OCI-LY7 (cell line): ENCODE results near the gene PGGT1B. TPM values are rescaled to one million over a fixed set of nuclear protein-coding genes. Genes with fewer than 3 reads are reported as not detected.
A peak's percentile ranks its signal among the peaks of the same experiment; 100 is the strongest.

Experiments
- BruUV-seq: library from RNA; stranded (reverse); fragments of 400-500 nt; replicated peaks from 2 replicates; lab custom pipeline; 2021; lab: Mats Ljungman, UMichigan
- CTCF ChIA-PET: fragments of 300-600 bp; sonication (Branson Sonifier 250); formaldehyde crosslinking; loops from one replicate; lab custom pipeline; 2022; ENCODE audit warnings: antibody characterized with exemption; ENCODE audit not compliant: unreplicated experiment; lab: Charles Lee
- POLR2A ChIA-PET: fragments of 300-600 bp; sonication (Branson Sonifier 250); formaldehyde crosslinking; loops from one replicate; lab custom pipeline; 2022; ENCODE audit warnings: antibody characterized with exemption; lab: Charles Lee
- DNase-seq: peaks from one replicate; pipeline ENCODE4 v3.0.0-alpha.2; 2015; ENCODE audit warnings: low spot score
- H2AFZ ChIP-seq: fragments of 200-600 bp; sonication (generic), shearing (Covaris generic); 2 replicates; pipeline ENCODE4 v1.6.1; 2014; ENCODE audit warnings: mild to moderate bottlenecking, antibody characterized with exemption, low read length, moderate library complexity
- H3K27ac ChIP-seq: fragments of 200-600 bp; sonication (generic); 2 replicates; pipeline ENCODE4 v1.5.1; 2014; ENCODE audit warnings: mixed run types, low read depth, mild to moderate bottlenecking, moderate library complexity, low read length, inconsistent platforms; ENCODE audit not compliant: poor library complexity, severe bottlenecking
- H3K36me3 ChIP-seq: fragments of 200-600 bp; sonication (generic); 2 replicates; pipeline ENCODE4 v1.6.1; 2014; ENCODE audit warnings: mild to moderate bottlenecking, antibody characterized with exemption, low read length, moderate library complexity, mixed read lengths; ENCODE audit not compliant: insufficient read depth
- H3K4me1 ChIP-seq: fragments of 200-600 bp; sonication (generic); 2 replicates; pipeline ENCODE4 v1.5.1; 2014; ENCODE audit warnings: mild to moderate bottlenecking, low read length; ENCODE audit not compliant: insufficient read depth, poor library complexity, severe bottlenecking
- H3K4me2 ChIP-seq: fragments of 200-600 bp; sonication (generic); 2 replicates; pipeline ENCODE4 v1.6.1; 2014; ENCODE audit warnings: mild to moderate bottlenecking, low read length
- H3K4me3 ChIP-seq: fragments of 200-600 bp; sonication (generic); 2 replicates; pipeline ENCODE4 v1.5.1; 2014; ENCODE audit warnings: mild to moderate bottlenecking, low read depth, low read length; ENCODE audit not compliant: poor library complexity, severe bottlenecking
- H3K79me2 ChIP-seq: fragments of 200-600 bp; sonication (generic); 2 replicates; pipeline ENCODE4 v1.6.1; 2016; ENCODE audit warnings: low read depth, mild to moderate bottlenecking, low read length, moderate library complexity, mixed read lengths; ENCODE audit not compliant: insufficient read depth
- H3K9me2 ChIP-seq: fragments of 200-600 bp; sonication (generic); 2 replicates; pipeline ENCODE4 v1.6.1; 2016; ENCODE audit warnings: mild to moderate bottlenecking, low read length, mixed read lengths; ENCODE audit not compliant: insufficient read depth
- H3K9me3 ChIP-seq: fragments of 200-600 bp; sonication (generic); 2 replicates; pipeline ENCODE4 v1.6.1; 2014; ENCODE audit warnings: mild to moderate bottlenecking, mixed run types, low read length, mixed read lengths
- H4K20me1 ChIP-seq: fragments of 200-600 bp; sonication (generic); 2 replicates; pipeline ENCODE4 v1.6.1; 2014; ENCODE audit warnings: mild to moderate bottlenecking, antibody characterized with exemption, low read length, moderate library complexity, mixed read lengths; ENCODE audit not compliant: insufficient read depth
- EZH2phosphoT487 ChIP-seq: fragments of 200-600 bp; sonication (generic); IDR thresholded peaks from 2 replicates; pipeline ENCODE4 v1.6.1; 2018; ENCODE audit warnings: low read depth, borderline replicate concordance, mild to moderate bottlenecking, mixed run types, antibody characterized with exemption, low read length, moderate library complexity, mixed read lengths
- intact Hi-C: fragments of 100-400 bp; cut with micrococcal nuclease; formaldehyde crosslinking; loops from one replicate; pipeline ENCODE4 v1.10.0; 2022; ENCODE audit not compliant: unreplicated experiment
- total RNA-seq, 2 experiments: library from RNA; depleted of rRNA in 1 of 2; stranded (reverse); fragments of >200 nt in 1 of 2; shearing (Covaris generic) in 1 of 2; gene quantifications; 2 replicates each; pipeline ENCODE4 v1.2.3, GENCODE V29; 2014 to 2022
- TF ChIP-seq, protein P1 (sequence below): fragments of 200-600 bp; sonication (generic); conservative IDR thresholded peaks from 2 replicates; pipeline ENCODE4 v1.5.1; 2014; ENCODE audit warnings: mild to moderate bottlenecking, antibody characterized with exemption, low read length, moderate library complexity, mixed read lengths

PGGT1B gene
- total RNA-seq, 2 experiments from 2014 or later: 19.7 to 54.7 TPM

- ChIA-PET POLR2A (interaction anchor here (1.7 kb wide), 1 partner anchor 47 kb away, joined by 4 read pairs; no protein-coding TSS in a partner anchor), CTCF (no interaction called here)
- H3K9me2 ChIP-seq: no peaks in the 10 kb centered on the region
- H3K4me1 ChIP-seq: peaks cover 14% of the 10 kb centered on the region
- no peak for DNase-seq
- H3K79me2 ChIP-seq: no peaks in the 10 kb centered on the region
- no peak overlapping the region for H3K27ac ChIP-seq
- no peak overlapping the region for H2AFZ ChIP-seq
- BruUV-seq: no TSS peak
- H3K4me3 ChIP-seq: no peak overlapping the region
- intact Hi-C loops: no loop called here
- no peak overlapping the region for H3K4me2 ChIP-seq
- H3K36me3 ChIP-seq: peaks cover 51% of the 10 kb centered on the region
- TF ChIP-seq, protein P1, sequence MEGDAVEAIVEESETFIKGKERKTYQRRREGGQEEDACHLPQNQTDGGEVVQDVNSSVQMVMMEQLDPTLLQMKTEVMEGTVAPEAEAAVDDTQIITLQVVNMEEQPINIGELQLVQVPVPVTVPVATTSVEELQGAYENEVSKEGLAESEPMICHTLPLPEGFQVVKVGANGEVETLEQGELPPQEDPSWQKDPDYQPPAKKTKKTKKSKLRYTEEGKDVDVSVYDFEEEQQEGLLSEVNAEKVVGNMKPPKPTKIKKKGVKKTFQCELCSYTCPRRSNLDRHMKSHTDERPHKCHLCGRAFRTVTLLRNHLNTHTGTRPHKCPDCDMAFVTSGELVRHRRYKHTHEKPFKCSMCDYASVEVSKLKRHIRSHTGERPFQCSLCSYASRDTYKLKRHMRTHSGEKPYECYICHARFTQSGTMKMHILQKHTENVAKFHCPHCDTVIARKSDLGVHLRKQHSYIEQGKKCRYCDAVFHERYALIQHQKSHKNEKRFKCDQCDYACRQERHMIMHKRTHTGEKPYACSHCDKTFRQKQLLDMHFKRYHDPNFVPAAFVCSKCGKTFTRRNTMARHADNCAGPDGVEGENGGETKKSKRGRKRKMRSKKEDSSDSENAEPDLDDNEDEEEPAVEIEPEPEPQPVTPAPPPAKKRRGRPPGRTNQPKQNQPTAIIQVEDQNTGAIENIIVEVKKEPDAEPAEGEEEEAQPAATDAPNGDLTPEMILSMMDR: no peak
- TF ChIP-seq EZH2phosphoT487: no peak
- H3K9me3 ChIP-seq: no peaks in the 10 kb centered on the region
- no peaks in the 10 kb centered on the region for H4K20me1 ChIP-seq
Observed at GRCh38 chr5:115214541-115214940, 48.1 kb downstream of the PGGT1B start.

DNA sequence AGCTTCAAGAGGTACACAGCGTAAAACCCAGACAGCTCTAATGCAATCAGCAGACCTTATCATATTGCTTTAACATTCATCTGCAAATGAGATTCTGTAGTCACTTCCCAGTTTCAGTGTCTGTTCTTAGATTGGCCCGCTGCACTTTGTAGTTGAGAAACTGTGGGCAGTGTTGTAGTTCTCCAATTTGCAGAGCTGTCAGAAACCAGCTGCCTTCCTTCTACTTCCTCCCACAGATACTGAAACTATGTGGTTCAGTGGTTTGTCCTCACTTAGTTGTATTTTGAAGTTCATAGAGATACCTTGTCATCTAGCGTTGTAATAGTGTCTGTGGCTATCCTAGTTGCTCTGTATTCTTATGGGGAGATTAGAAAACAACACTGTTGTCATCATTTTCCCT, 53.4 kb downstream of the PGGT1B start:
- ChIA-PET CTCF (no interaction called here), POLR2A (interaction anchor here (0.6 to 1.4 kb wide), 3 partner anchors 10 to 886 kb away, joined by 3 to 6 read pairs (median 5); no protein-coding TSS in a partner anchor)
- Histone ChIP-seq H3K36me3 (peaks cover 24% of the 10 kb centered on the region), H3K9me3 (peaks cover 8% of the 10 kb centered on the region; the same call in 1 of the 2 replicates), H4K20me1 (no peaks in the 10 kb centered on the region), H3K4me1 (peaks cover 28% of the 10 kb centered on the region), H2AFZ (no peak overlapping the region), H3K9me2 (no peaks in the 10 kb centered on the region), H3K4me3 (no peak overlapping the region), H3K4me2 (peak overlapping the region; percentile 74), H3K79me2 (no peaks in the 10 kb centered on the region), H3K27ac (peak overlapping the region; percentile 77)
- BruUV-seq: no TSS peak
- TF ChIP-seq EZH2phosphoT487: no peak
- TF ChIP-seq, protein P1: no peak
- intact Hi-C loops: loop anchor here (2.0 kb wide), 1 partner anchor 54 kb away; the partner anchor contains the start of gene PGGT1B
- peak; percentile 92 for DNase-seq

DNA sequence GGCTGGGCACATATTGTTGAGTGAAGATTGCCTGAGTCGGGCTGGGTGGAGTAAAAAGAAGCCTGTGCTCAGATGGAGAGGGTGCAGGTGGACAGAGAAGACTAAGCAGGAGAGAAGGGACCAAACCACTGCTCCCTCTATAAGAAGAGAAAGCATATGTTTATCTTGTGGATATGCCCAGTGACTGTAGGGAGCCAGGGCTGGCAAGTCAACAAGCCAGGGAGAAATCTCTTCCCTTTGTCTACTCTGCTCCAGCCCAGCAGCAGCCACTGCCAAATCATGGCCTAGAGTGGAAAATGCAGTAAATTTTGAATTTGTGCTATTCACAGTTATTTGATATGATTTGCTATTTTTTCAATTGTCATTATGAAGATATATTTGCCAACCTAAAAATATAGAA, 59.7 kb downstream of the PGGT1B start:
- Histone ChIP-seq H3K4me1 (peaks cover under 1% of the 10 kb centered on the region), H3K79me2 (no peaks in the 10 kb centered on the region), H3K27ac (no peak overlapping the region), H3K4me3 (no peak overlapping the region), H3K9me2 (no peaks in the 10 kb centered on the region), H3K36me3 (peaks cover 5% of the 10 kb centered on the region), H4K20me1 (no peaks in the 10 kb centered on the region), H3K9me3 (peaks cover 4% of the 10 kb centered on the region; the same call in 1 of the 2 replicates), H2AFZ (no peak overlapping the region), H3K4me2 (no peak overlapping the region)
- no TSS peak for BruUV-seq
- ChIA-PET POLR2A (interaction anchor here (1.2 kb wide), 1 partner anchor 8 kb away, joined by 3 read pairs; no protein-coding TSS in a partner anchor), CTCF (no interaction called here)
- TF ChIP-seq EZH2phosphoT487: no peak
- TF ChIP-seq, protein P1: no peak
- intact Hi-C loops: no loop called here
- DNase-seq: no peak
